HEK293T (cell line): Measurements from ENCODE around the gene MEOX1.

Source experiments
- BHLHE40 ChIP-seq: fragments of 450-650 bp; IDR thresholded peaks from 2 replicates; pipeline ENCODE4 v1.6.1; 2016; ENCODE audit warnings: mild to moderate bottlenecking, moderate library complexity, borderline replicate concordance
- ELF4 ChIP-seq: fragments of 450-650 bp; IDR thresholded peaks from 2 replicates; pipeline ENCODE4 v1.6.1; 2017; ENCODE audit warnings: antibody characterized with exemption
- FOXA1 ChIP-seq: fragments of 450-650 bp; IDR thresholded peaks from 2 replicates; pipeline ENCODE4 v1.6.1; 2016; ENCODE audit warnings: mild to moderate bottlenecking
- HDGF ChIP-seq: fragments of 450-650 bp; IDR thresholded peaks from 2 replicates; pipeline ENCODE4 v1.6.1; 2017; ENCODE audit warnings: antibody characterized with exemption, borderline replicate concordance
- LEF1 ChIP-seq: fragments of 450-650 bp; IDR thresholded peaks from 2 replicates; pipeline ENCODE4 v1.6.1; 2017; ENCODE audit warnings: mild to moderate bottlenecking, borderline replicate concordance
- PKNOX1 ChIP-seq: fragments of 450-650 bp; IDR thresholded peaks from 2 replicates; pipeline ENCODE4 v1.6.1; 2016
- SP1 ChIP-seq: fragments of 450-650 bp; IDR thresholded peaks from 2 replicates; pipeline ENCODE4 v1.6.1; 2017
- SUZ12 ChIP-seq: fragments of 450-650 bp; IDR thresholded peaks from 2 replicates; pipeline ENCODE4 v1.6.1; 2016; ENCODE audit warnings: mild to moderate bottlenecking
- TARDBP ChIP-seq: fragments of 450-650 bp; IDR thresholded peaks from 2 replicates; pipeline ENCODE4 v1.6.1; 2016
- ZNF384 ChIP-seq: fragments of 450-650 bp; IDR thresholded peaks from 2 replicates; pipeline ENCODE4 v1.6.1; 2016

- TF ChIP-seq BHLHE40 (no peak), SP1 (no peak), SUZ12 (no peak), ZNF384 (no peak), TARDBP (no peak), ELF4 (no peak), HDGF (no peak), PKNOX1 (no peak), LEF1 (no peak), FOXA1 (no peak)
Observed at GRCh38 chr17:43673516-43674323, 12.0 kb upstream of the MEOX1 start.
